HG02798 (cell line): Measurements from ENCODE around the gene MTTP.

ENCODE experiments used
- ATAC-seq: cut with Tn5 transposase; IDR thresholded peaks from one replicate; pipeline ENCODE4 v1.9.1; 2021; ENCODE audit warnings: mild to moderate bottlenecking; ENCODE audit not compliant: unreplicated experiment, poor library complexity

MTTP gene

DNA sequence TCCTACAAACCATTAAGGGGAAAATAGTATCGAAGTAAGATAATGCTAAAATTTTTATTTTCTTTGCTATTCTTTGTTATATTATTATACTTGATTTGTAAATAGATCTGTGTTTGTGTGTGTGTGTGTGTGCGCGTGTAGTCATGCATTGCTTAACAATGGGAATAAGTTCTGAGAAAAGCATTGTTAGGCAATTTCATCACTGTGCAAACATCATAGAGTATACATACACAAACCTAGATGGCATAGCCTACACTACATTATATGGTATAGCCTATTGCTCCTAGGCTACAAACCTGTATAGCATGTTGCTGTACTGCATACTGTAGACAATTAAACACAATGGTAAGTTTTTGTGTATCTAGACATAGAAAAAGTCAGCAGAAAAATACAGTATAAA, 17.1 kb downstream of the MTTP start:
- ATAC-seq, result no peak

DNA sequence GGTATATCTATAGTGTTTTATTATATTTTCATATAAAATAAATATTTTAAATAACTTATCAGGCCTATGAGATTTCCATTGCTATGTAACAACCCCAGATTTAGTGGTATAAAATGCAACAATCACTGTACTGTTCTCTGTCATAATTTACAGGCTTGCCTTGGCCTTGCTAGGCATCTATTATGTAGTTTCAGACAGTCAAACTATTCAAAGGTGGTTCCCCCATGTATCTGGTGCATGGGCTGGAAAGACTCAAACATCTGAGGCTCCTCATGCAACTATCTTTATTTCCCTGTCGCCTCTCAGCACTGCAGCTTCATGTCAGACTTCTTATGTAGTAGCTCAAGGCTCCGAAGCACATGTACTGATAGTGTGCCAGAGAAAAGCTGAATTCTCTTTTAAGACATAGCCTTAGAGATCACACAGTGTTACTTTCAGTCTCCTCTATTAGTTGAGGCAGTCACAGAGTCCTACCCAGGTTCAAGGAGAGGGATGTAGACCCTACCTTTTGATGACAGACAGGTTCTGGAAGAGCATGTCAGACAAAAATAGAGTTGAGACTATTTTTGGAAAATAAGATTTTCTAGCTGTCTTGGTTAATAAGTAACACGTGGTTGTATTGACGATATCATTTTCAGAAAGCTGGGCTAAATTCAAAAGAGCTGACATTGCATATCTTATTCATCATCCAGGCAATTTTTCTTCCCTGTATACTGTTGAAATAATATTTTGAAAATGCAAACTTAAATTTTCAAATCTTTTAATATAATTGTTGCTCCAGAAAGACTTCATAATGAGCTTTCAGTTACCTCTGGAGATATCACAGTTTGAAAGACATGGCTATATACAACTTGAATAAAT, 19.4 kb downstream of the MTTP start:
- ATAC-seq, result peak; percentile 86

DNA sequence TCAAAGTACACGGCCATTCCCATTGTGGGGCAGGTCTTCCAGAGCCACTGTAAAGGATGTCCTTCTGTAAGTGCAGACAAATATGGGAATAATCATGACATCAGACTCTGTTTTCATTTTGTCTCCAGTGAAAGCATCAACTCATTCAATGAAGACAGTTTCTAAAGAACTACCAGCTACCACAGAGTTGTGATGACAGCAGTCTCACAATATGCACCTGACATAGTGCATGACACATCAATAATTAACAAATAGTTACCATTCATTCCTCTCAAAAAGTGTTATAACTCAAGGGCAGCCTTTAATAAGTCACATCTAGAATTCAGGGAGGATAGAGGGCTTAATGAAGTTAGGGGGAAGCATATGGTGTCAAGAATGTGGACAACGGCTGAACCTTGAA, 20.2 kb downstream of the MTTP start:
- no peak for ATAC-seq

DNA sequence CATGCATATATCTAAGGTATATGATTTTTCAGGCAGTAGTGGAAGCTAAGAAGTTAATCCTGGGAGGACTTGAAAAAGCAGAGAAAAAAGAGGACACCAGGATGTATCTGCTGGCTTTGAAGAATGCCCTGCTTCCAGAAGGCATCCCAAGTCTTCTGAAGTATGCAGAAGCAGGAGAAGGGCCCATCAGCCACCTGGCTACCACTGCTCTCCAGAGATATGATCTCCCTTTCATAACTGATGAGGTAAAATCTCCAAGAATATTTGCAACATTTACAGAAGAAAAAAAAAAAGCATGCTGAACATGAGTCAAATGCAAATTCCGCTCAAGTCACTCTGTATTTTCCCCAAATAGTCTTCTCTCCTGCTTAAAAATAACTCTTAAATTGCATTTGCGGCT, 32.1 kb downstream of the MTTP start:
- ATAC-seq, result no peak

DNA sequence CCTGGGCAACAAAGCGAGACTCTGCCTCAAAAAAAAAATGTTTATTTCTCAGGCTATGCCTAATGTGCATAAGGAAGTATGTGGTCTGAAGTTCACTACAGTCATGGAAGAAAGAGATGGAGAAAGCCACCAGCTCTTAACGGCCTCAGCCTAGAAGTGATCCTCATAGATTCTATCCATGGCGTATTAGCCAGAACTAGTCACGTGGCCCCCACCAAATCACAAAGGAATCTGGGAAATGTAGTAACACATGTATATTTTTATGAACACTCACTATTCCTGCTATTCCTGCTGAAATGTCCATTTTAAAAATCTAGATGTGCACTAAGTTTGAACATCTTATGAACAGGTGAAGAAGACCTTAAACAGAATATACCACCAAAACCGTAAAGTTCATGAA, 33.8 kb downstream of the MTTP start:
- ATAC-seq, result no peak

DNA sequence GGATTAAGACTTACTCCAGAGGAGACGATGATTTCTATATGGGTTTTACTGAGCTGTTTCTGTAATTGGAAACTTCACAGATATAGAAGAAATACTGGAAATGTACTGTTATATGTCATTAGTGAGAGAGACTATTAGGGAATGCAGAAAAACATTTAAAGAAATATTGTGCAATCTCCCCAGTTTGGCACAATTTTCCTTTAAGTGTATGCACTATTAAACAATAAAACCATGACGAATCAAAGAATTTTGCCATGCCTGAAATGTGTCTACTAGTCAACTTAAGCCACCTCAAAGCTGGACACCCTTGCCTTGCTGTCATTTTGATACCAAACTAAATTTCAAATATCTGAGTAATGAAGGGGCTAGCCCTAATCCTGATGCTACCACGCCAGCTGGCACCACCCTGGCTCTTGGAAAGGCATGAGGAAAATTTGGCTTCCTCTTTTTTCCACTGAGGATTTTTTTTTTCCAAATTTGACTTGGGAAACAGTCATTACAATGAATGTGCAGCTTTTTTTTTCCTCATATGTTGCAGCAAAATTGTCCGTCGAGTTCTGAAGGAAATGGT, 36.1 kb downstream of the MTTP start:
- no peak for ATAC-seq

DNA sequence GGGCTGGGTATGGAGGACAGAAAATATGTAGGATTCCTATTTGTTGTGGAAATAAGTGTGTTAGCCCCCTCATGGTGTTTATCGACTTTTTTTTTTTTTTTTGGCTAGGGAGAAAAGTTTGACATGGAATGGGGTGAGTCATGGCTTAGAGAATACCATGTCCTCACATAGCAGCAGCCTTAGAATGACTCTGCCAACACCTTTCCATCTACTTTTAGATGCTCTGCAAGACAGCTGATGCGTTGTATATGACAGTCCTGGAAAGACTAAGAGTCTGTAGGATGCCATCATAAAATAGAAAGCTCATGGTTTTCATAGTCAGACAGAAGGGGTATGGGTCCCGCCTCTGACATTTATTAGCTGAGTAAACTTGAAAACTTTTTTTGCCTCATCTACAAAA, 37.7 kb downstream of the MTTP start:
- no peak for ATAC-seq

DNA sequence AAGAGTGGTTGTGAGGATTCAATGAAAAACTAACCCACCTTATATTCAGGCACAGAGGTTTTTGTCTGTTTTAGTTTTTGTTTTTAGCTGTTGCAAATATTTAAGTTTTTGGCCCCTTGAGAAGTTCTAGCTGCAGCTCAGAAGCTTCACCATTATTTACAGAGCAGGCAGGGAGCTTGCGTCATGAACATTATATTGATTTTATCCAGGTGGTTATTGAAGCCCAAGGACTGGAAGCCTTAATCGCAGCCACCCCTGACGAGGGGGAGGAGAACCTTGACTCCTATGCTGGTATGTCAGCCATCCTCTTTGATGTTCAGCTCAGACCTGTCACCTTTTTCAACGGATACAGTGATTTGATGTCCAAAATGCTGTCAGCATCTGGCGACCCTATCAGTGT, 38.1 kb downstream of the MTTP start:
- no peak for ATAC-seq

DNA sequence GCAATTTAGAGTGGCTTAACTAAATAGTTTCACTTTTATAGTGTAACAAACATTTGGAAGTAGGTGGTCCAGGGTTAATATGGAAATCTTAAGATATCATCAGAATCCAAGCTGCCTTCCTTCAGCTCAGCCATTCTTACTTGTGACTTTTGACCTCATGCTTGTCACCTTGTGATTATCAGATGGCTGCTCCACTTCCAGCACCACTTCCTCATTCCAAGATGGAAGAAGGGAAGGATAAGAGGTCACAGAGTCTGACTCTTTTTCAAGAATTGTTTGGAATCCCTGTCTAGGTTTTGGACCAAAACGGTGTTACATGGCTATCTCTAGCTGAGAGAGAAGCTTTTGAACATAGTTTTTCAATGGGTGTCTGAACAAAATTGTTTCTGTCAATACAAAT, 39.9 kb downstream of the MTTP start:
- no peak for ATAC-seq

DNA sequence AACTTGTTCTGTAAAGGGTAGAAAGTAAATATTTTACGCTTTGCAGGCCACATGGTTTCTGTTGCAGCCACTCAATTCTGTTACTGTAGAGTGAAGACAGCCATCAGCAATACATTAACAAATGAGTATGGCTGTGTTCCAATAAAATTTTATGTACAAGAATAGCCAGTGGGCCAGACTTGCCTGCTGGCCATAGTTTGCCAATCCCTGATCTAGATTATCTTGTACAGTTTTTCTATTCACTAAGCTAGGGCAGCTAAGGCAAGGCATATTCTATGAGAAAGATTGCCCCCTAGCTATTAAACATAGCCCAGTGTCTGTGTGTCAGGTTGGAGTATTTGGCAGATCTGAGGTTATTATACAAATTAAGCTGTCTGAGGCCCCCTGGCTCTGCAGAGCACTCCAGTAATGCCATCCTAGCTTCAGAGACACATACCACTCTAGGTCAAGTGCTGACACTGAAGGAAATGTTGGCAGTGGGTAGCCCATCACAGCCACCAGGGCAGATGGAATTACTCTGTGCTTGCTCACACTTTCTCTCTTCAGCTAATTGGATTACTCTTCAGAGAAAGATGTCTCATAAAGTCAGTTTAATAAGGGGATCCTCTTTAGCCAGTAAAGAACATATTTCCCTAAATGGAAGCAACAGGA, 40.7 kb downstream of the MTTP start:
- peak; percentile 62 for ATAC-seq

DNA sequence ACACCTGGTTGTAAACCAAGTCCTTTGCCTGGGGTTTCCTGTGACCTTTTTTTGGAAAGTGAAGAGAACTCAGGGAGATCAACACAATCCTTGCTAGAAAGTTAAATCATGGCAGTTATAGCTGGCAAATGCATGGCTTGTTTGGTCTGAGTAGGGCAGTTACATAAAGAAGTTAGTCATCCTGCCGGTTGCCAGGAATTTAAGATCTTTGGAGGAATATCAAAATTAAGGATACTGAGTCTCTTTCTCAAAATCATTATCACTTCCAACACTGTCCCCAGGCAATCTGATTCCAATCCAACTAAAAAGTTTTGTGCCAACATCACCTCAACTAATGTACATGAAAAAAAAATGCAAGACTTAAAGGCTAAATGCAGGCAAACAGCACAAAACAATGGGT, 42.8 kb downstream of the MTTP start:
- no peak for ATAC-seq

DNA sequence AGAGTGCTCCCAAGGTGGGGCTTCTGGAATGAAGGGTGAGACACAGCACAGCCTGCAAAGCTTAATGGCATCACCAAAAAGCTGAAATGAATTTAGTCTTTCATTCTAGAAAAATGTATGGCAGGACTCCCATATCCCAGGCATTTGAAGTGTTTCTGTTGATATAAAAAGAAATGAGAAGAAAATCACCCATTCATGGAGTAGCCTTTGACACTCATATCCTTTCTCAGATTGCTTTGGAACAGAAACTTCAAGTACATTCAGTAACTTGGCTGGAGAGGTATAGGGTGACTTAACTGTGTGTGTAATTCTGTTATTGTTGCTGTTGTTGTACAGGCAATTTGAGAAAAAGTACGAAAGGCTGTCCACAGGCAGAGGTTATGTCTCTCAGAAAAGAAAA, 47.7 kb downstream of the MTTP start:
- no peak for ATAC-seq

DNA sequence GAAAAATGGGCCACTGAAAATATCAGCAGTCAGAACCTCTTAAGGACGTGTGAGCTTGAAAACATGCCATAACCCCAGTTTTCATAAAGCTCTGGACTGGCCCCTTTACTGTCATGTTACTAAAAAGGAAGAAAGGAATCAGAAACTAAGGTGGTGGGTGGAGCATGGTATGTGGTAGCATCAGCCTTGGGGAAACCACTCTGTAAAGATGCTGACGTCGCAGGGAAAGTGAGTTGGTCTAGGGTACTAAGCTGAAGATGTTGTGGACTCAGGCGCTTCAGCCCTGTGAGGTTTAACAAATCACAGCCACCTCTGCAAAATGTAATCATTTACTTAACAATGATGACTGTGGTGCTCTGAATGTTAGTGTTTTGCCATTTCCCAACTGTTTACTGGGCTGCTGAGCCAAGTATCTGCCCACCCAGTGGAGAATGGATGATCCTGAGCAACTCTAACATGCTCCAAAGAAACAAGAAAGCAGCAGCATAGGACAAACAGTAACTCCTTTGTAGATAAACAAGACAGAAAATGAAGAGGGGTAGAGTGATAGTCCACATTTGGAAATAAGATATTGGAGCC, 49.6 kb downstream of the MTTP start:
- ATAC-seq, result peak; percentile 67

DNA sequence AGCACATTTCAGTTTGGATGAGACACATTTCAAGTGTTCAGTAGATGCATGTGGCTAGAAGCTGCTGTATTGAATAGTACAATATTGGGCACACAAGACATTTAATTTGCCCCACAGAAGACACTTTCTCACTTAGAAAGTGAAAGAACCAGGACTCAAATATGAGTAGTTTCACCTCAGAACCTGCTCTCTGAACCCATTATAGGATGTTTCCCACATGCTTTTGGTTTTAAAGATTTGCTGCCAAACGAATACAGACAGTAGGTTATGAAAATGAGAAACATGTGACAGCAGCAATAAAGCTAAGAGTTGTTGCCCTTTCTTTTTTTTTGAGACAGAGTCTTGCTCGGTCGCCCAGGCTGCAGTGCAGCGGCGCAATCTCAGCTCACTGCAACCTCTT, 50.7 kb downstream of the MTTP start:
- no peak for ATAC-seq

DNA sequence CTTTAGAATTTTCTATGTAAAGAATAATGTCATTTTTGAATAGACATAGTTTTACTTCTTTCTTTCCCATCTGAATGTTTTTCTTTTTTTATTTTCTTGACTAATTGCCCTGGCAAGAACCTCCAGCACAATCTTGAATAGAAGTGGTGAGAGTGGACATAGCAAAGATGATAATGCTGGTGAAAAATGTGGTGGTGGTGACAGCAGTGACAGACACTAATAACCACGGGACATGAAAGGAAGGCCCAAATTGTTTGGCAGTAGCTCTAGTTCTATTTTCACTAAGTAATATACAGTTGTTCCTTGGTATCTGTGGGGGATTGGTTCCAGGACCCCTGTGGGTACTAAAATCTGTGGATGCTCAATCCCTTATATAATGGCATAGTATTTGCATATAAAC, 53.4 kb downstream of the MTTP start:
- no peak for ATAC-seq

DNA sequence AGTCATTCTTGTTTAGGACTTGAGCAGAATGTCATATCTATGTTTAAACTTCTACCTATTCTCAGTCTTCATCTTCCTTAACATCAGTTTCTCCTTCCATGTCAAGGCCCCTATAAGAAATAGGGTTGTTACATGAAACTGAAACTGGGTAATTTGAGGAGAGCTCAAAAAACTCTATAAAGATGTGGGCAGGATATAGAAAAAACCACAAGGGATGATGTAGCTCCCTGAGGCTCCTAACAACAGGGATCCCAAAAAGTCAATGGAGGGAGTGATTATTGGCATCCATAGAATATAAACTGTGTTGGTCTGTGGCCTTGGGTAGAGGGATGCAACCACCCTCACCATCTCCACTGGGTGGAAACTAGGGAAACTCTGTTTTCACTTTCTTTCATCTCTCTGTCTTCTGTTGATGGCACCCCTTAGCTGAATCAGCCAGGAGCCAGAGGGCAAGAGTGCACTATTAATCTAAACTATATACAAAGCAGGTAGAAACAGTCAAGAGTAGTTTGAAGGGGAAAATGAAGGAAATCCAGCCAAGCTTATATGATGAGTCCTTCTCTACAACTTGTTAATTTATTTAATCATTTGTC, 55.4 kb downstream of the MTTP start:
- no peak for ATAC-seq

DNA sequence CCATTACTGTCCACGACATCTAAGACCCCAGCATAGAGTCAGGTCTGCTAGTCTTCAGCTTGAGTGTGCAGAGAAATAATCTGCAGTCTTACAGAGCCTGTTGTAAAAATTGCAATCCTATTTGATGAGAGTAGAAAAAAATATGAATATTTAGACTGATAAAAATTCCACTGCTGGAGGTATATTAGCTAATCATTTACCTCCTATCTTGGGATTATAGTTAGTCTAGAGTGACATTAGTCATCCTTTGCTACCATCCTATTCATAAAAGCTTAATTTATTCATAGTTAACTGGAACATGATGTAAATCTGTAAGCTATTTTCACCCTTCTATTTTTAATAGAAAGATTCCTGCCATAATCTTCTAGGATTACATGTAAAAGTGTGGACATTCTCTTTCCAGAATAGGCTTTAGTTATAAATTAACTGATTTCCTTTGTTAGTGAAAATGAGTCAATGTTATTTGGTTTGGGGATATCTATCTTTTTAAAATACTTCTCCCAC, 56.3 kb downstream of the MTTP start:
- ATAC-seq, result no peak

DNA sequence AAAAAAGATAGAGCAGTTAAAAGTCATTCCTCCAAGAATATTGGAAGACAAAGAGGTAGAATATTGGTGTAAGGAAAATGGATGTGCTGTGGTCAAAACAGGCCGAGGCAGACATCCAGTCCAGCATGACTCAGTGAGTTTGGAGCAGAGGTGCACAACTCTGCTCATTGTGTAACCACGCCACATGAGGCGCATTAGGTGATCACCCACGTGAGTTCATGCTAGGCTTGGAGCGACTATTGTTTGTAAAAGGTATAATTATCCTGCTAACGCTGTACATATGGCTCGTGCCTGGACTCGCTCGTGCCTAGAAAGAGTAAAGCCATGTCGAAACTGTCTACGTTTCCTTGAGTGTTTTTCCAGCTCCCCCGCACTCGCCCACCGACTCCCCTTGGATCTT, 59.1 kb downstream of the MTTP start:
- no peak for ATAC-seq

DNA sequence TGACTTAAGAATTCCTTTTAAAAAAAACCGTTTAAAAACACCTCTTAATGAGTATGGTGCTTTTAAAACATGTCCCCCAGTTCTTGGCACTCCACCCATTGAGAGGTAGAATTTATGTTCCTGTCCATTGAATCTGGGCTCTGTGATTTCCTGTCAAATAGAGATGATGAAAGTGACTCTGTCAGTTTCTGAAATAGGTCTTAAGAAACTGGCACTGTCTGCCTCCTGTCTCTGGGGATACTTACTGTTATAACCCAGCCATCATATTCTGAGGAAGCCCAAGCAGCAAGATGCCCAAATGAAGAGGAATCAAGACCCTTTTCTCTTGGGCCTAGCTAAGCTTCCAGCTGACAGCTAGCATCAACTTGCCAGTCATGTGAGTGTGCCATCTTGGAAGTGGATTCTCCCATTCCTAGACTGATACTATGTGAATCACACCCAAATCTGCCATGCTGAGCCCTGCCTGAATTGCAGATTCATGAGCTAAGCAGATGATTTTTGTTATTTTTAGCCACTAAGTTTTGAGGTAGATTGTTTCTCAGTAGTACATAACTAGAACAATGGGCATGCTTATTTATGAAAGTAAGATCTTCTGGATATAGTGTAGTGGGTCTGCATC, 60.2 kb downstream of the MTTP start:
- no peak for ATAC-seq

DNA sequence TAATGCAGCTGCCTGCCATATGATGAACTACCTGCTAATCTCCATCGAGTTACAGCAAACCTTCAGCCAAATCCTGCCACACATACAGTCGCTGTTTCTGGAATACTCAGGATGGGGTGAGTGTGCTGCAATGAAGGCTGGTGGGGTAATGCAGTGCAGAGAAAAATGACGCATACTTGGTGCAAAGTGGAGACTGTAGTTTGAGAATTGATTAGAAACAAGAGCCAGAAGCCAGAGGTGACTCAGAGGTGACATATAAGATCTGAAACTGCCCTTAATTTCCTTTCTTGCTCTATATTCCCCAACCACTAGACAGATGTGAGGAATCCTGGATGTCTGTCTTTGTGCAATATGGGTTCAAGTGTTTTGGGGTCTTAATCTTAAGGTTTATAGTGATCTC, 61.0 kb downstream of the MTTP start:
- ATAC-seq, result peak; percentile 45
